ENCODE results near the gene USP30.
"Not testable (repeated sequence)": the region's sequence is repeated elsewhere in the genome, so short reads cannot be mapped to it uniquely, and the experiment has no call there.

Gene USP30, protein sequence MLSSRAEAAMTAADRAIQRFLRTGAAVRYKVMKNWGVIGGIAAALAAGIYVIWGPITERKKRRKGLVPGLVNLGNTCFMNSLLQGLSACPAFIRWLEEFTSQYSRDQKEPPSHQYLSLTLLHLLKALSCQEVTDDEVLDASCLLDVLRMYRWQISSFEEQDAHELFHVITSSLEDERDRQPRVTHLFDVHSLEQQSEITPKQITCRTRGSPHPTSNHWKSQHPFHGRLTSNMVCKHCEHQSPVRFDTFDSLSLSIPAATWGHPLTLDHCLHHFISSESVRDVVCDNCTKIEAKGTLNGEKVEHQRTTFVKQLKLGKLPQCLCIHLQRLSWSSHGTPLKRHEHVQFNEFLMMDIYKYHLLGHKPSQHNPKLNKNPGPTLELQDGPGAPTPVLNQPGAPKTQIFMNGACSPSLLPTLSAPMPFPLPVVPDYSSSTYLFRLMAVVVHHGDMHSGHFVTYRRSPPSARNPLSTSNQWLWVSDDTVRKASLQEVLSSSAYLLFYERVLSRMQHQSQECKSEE

GRCh38 chr12:109052414-109053323, at the start of gene USP30:
USP30 (plus strand) TSS chr12:109052576; CDS start chr12:109052679, 103 bp downstream.
- DNase-seq, result peak; percentile 85 to 86

DNA sequence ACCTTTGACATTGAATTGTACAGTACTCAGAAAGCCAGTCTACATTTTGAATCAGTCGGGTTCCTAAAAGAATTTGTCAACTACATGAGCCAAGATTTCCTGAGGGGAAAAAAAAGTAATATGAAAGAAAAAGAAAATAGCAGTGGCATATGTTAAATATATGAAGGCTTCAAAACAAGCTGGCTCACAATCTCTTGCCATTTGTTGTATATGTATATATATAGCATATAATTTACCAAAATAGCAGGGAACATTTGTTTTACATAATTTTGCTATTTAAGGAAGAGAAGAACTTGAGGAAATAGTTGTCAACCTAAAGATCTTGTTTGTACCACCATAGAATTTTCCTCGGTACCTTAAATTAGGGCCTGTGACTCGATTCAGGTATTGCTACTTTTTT, 48.4 kb upstream of the USP30 start:
- DNase-seq, result no peak

- DNase-seq, result no peak
Measured at GRCh38 chr12:109009766-109010165, 42.6 kb upstream of the USP30 start.

- DNase-seq, result no peak
Measured at GRCh38 chr12:109010259-109010658, 42.1 kb upstream of the USP30 start.

GRCh38 chr12:109014984-109015765, 37.2 kb upstream of the USP30 start:
- no peak for DNase-seq

DNA sequence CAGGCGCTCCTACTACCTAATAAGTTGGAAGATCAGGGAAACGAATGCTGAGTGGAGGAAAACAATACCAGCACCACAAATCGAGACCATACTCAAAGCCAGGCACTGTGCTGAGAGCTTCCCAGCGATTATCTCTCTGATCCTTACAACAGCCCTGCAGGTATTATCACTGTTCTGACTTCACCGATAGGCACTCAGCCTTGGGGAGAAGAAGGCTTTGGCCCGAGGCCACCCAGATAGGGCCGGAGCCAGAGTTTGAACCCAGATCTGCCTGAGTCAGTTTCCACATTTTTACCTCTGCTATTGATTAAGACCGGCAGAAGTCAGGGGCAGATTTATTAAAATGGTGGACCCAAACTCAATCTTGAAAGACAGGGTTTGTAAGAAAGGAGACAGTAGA, 36.4 kb upstream of the USP30 start:
- DNase-seq, result no peak

DNA sequence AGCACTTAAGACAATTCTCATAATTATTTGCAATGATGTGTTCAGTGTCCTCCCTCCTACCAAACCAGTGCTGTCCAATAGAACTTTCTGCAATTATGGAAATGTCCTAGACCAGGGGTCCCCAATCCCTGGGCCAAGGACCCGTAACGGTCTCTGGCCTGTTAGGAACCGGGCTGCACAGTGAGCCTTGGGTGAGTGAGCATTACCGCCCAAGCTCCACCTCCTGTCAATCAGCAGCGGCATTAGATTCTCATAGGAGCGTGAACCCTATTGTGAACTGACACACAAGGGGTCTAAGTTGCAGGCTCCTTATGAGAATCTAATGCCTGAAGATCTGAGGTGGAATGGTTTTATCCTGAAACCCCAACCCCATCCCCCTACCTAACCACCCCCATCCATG, 35.4 kb upstream of the USP30 start:
- no peak for DNase-seq

- no peak for DNase-seq
Measured at GRCh38 chr12:109018296-109018695, 34.1 kb upstream of the USP30 start.

- DNase-seq, result no peak
Measured at GRCh38 chr12:109020146-109020795, 32.1 kb upstream of the USP30 start.

GRCh38 chr12:109020796-109021380, 31.5 kb upstream of the USP30 start, which contains the start of gene SVOP:
SVOP (minus strand) TSS chr12:109021068; CDS start chr12:109020868, 200 bp downstream.
- DNase-seq, result peak; percentile 35 to 56

DNA sequence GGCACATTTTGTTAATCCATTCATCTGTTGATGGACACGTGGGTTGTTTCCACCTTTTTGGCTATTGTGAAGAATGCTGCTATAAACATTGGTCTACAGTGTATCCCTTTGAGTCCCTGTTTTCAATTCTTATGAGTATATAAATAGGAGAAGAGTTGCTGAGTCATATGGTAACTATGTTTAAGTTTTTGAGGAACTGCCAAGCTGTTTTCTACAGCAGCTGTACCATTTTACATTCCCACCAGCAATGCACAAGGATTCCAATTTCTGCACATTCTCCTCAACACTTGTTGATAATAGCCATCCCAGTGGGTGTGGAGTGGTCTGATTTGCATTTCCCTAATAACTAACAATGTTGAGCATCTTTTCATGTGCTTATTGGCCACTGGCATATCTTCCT, 24.6 kb upstream of the USP30 start:
- DNase-seq, result no peak

- not testable (repeated sequence) for DNase-seq
Measured at GRCh38 chr12:109028624-109029023, 23.8 kb upstream of the USP30 start.

- no peak for DNase-seq
Measured at GRCh38 chr12:109029411-109029810, 23.0 kb upstream of the USP30 start.

- no peak for DNase-seq
Measured at GRCh38 chr12:109033239-109034196, 18.9 kb upstream of the USP30 start.

DNA sequence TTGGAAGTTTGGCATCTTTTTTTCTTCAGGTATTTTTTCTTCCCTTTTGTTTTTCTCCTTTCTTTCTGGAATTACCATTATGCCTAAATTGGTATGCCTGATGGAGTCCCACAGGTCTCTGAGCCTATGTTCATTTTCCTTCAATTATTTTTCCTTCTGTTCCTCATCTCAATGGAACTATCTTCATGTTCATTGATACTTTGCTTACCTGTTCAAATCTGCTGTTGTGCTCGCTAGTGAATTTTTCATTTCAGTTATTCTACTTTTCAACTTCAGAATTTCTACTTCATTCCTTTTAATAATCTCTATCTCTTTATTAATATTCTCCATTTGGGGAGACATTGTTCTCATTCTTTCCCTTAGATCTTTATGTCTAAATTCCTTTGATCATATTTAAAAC, 15.4 kb upstream of the USP30 start:
- DNase-seq, result no peak

DNA sequence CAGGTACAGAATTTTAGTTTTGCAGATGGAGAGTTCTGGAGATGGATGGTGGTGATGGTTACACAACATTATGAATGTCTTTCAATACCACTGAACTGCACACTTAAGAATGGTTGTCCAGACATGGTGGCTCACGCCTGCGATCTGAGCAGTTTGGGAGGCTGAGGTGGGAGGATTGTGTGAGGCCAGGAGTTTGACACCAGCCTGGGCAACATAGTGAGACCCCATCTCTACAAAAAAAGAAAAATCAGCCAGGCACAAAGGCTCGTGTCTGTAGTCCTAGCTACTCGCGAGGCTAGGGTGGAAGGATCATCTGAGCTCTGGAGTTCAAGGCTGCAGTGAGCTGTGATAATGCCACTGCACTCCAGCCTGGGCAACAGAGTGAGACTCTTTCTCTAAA, 8.1 kb upstream of the USP30 start:
- DNase-seq, result no peak

DNA sequence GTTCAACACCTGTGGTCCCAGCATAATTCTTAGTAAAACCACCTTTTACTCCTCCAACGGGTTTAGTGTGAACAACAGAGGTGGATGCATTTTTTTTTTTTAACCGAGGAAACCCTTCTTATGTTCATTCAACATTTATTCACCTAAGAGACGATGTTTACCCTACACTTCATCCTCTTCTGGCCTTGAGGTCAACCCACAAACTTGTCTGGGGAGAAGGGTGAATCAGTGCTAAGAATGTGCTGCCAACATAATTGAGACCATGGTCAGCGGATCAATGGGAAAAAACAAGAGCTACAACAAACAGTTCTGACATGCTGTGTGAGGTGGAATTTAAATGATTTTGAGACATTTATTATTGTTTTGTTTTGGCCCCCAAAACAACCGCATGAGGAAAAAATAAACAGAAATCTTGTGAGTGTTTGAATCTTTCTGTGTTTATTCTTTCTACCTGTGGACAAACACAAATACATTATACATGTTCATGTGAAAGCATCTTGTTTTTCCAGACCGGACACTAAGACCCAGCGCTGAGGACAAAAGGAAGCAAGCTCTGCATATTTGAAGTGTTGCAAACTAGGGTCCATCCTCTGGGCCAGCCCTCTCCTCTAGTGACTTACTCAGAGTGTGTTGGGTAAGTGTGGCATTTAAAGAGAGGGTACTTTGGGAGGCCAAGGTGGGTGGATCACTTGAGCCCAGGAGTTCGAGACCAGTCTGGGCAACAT, 5.1 kb upstream of the USP30 start:
- DNase-seq, result no peak

DNA sequence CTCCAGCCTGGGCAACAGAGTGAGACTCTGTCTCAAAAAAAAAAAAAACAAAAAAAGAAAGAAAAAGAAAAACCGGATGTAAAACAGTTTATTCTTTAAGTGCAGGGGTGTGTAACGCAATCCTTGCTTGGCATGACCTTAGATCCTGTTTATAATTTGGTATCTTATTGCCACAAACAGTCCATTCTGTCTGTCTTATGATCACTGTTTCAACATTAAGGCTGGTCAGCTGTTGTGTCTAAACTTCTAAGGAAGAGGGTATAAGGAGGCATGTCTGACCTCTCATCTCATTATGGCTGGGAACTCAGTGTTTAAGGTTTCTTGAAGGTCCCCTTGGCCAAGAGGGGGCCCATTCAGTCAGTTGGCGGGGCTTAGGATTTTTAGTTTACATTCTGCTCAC, 3.7 kb upstream of the USP30 start:
- DNase-seq, result not testable (repeated sequence)

DNA sequence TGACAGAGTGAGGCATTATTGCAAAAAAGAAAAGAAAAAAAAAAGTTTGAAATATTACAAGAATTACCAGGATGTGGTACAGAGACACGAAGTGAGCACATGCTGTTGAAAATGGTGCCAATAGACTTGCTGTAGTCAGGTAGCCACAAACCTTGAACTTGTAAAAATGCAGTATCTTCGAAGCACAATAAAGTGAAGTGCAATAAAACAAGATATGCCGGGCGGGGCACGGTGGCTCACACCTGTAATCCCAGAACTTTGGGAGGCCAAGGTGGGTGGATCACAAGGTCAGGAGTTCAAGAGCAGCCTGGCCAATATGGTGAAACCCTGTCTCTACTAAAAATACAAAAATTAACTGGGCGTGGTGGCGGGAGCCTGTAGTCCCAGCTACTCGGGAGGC, 2.6 kb upstream of the USP30 start:
- DNase-seq, result not testable (repeated sequence)

DNA sequence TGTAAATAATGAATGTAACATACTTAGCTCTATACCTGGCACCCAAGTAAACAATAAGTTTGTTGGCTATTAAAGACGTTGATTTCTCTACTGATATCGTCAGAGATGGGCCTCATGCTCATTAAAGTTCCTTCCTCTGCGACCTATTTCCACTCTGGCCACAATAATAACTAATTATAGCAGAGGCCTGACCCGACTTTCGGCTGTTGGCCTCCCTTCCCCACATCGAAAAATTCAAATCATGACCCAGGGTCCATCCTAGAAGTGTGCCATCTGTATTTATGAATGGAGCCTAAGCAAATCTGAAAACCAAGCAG, 321 bp upstream of the USP30 start:
- no peak for DNase-seq
